ENCODE measurements around the gene TEPSIN.

GRCh38 chr17:81187120-81187519 is 51.7 kb downstream of the TEPSIN start:
- no peak for TF ChIP-seq CTCF (IDR thresholded peaks at IDR 0.05; ENCODE audit: insufficient read depth, low read length, poor library complexity, severe bottlenecking)
- TF ChIP-seq EZH2phosphoT487 (conservative IDR thresholded peaks at IDR 0.05; ENCODE audit: low read length), result no peak
